Jurkat, Clone E6-1 (cell line): Measurements from ENCODE around the gene FZD8. TPM values are rescaled to one million over a fixed set of nuclear protein-coding genes. Genes with fewer than 3 reads are reported as not detected.
"Not testable (repeated sequence)": the region's sequence is repeated elsewhere in the genome, so short reads cannot be mapped to it uniquely, and the experiment has no call there.

Experiments
- DNase-seq: peaks from one replicate; pipeline ENCODE4 v3.0.0-alpha.2; 2011; ENCODE audit warnings: low read depth, low spot score
- H3K4me3 ChIP-seq: 2 replicates; pipeline ENCODE4 v1.5.1; 2011; ENCODE audit warnings: mild to moderate bottlenecking, low read length, control low read depth, moderate library complexity
- polyA plus RNA-seq: library from polyadenylated mRNA; unstranded; fragments of >200 nt; gene quantifications from one replicate; pipeline ENCODE4 v1.2.1, GENCODE V29; 2012; ENCODE audit warnings: missing spikeins; ENCODE audit not compliant: insufficient read length, insufficient read depth

The FZD8 gene
- 1.7 TPM for polyA plus RNA-seq

DNA sequence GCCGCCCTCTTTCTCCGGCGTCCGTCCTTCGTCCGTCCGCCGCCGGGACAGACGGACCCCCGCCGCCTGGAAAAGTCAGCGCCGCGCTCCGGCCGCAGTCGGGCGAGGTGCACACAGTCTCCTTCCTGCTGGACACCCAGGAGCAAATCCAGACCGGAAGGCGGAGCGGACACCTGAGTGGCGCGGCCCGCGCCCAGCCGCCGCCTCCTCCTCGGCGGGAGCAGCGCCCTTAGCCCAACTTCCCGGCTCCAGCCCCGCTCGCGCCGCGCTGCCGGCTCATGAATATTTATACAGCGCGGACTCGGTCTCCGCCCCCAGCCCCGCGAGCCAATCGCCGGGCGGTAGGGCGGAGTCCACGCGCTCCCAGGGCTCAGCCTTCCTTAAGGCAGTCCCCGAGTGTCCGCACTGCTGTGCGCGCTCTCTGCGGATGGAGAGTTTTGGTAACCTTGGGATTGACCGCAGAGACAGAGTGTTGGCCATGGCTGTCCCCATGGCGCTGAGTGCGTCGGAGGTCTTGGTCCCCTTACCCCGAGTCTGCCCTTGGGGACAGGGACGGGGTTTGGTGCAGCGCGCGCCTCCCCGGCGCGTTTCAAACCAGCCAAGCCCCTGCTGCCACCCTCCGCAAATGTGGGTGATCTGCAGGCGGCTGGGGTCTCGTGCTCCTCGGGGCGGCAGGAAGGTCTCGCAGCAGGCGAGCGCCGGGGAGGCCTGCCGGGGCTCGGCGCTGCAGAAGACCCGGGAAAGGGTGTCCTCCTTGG lies at the start of gene FZD8:
Gene FZD8 (minus strand): TSS at position 262 of the 758 bp plus-strand sequence. CDS start 867 bp downstream, outside the sequence.
- peak within 1 kb of the TSS; percentile 54 for H3K4me3 ChIP-seq
- peak; percentile 61 for DNase-seq

GRCh38 chr10:35691522-35692236 lies 49.6 kb upstream of the FZD8 start:
- no peak overlapping the region for H3K4me3 ChIP-seq
- no peak for DNase-seq

GRCh38 chr10:35690534-35690933 lies 48.4 kb upstream of the FZD8 start:
- no peak overlapping the region for H3K4me3 ChIP-seq
- DNase-seq: no peak

DNA sequence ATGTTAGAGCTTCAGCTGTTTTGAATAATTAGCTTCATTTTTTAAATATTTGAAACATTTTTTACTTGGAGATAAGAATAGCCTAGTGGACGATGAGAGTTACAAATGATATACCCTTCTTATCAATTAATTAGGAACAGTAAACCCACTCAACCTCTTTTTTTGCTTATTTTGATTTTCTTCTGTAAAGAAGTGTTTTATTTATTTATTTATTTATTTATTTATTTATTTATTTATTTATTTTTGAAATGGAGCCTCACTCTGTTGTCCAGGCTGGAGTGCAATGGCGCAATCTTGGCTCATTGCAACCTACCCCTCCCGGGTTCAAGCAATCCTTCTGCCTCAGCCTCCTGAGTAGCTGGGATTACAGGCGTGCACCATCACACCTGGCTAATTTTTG lies 43.8 kb upstream of the FZD8 start:
- DNase-seq, H3K4me3 ChIP-seq: not testable (repeated sequence)

- no peak overlapping the region for H3K4me3 ChIP-seq
- DNase-seq: no peak
These were observed 43.3 kb upstream of the FZD8 start for GRCh38 chr10:35685402-35685801.

GRCh38 chr10:35684586-35684985 lies 42.5 kb upstream of the FZD8 start:
- no peak for DNase-seq
- H3K4me3 ChIP-seq: no peak overlapping the region

DNA sequence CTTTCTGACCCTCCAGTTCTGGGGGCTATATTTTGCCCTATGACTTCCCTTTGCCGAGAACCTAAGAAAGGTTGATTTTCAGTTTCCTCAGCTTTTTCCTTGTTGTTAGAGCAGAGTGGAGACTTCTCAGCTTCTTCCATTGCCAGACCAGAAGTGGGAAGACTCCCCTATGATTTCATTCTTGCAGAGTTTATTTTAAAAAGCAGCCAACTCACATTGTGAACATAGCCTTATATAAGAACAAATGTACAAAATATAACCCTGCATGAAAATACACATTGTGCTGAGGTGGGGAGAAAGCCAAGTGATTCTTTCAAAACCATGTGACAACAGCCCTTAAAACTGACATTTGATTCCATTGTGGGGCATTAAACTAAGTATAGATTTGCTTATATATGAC lies 33.8 kb upstream of the FZD8 start:
- H3K4me3 ChIP-seq: no peak overlapping the region
- no peak for DNase-seq

DNA sequence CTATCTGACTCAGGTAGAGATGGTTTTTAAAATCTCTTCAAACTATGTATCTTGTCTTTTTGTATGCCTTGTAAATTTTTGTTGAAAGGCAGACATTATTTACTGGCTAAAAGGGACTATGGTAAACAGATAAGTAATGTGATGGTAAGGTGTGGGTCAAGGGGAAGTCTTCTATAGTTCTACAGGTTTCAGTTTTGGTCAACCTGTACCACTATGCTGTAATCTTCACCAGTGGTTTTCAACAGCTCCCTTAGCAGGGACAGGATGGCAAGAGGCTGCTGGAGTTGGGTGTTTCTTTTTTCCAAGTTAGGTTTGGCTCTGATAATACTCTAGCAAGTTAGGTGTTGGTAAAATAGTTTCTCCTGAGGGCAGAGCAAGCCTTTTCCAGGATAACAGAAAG lies 32.7 kb upstream of the FZD8 start:
- no peak overlapping the region for H3K4me3 ChIP-seq
- DNase-seq: no peak

DNA sequence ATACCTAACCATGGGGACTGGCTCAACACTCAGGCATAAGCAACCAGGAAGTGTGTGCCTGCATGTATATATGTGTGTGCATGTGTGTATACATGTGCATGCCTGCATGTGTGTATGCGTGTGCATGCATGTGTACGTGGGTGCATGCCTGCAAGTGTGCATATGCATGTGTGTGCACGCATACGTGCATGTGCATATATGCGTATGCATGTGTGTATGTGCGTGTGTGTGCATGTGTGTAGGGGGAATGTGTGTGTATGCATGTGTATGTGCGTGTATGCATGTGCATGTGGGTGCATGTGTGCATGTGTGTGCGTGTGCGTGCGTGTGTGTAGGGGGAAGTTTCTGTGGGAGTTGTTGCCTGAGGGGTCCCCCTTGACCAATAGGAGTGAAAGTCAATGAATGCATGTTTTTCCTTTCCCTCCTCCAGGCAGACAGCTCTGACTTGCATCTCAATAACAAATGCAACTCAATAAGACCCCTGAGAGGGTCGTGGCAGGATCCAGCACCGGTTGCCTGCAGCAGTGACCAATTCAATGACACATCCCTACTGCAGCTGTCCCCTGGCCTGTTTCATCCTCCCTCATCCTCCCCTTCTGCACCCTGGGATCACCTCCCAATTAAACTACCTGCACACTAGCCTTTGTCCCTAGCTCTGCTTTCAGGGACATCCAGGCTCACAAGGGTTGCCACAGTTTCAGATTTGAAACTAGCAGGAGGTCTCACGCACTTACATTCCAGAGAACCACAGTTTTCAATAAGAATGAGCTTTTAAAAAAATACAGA lies 27.0 kb upstream of the FZD8 start:
- DNase-seq: no peak

DNA sequence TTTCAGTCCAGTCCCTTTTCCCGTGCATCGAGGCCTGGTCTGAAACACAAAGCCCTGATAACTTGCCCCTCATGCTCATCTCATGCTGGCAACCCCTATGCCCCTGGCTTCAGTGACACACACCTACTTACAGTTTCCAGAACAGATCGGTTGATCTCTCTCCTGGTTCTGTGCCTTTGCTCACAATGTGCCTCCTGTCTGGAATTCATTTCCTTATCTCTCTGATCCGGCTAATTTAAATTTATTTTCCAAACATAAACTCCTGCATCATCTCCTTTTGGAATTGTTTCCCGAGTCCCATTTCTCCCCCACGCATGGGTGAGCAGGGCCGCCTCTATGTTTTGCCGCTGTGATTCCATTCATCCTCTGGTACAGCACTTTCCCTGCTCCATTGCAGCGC lies 25.9 kb upstream of the FZD8 start:
- DNase-seq: no peak
- no peak overlapping the region for H3K4me3 ChIP-seq

More for the DNA sequence above, 27.0 kb upstream of the FZD8 start:
- H3K4me3 ChIP-seq: no peak overlapping the region

DNA sequence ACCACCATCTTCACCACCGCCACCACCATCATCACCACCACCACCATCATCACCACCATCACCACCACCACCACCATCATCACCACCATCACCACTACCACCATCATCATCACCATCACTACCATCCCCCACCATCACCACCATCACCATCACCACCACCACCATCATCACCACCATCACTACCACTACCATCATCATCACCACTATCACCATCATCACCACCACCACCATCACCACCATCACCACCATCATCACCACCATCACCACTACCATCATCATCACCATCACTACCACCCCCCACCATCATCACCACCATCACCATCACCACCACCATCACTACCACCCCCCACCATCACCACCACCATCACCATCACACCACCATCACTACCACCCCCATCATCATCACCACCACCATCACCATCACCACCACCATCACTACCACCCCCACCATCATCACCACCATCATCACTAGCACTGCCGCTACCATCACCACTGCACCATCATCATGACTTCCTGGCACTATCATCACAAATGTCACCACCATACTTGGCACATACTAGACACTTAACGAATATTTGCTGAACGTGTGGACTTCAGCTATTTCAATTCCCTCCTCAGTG lies 25.3 kb upstream of the FZD8 start:
- H3K4me3 ChIP-seq: no peak overlapping the region
- DNase-seq: no peak

DNA sequence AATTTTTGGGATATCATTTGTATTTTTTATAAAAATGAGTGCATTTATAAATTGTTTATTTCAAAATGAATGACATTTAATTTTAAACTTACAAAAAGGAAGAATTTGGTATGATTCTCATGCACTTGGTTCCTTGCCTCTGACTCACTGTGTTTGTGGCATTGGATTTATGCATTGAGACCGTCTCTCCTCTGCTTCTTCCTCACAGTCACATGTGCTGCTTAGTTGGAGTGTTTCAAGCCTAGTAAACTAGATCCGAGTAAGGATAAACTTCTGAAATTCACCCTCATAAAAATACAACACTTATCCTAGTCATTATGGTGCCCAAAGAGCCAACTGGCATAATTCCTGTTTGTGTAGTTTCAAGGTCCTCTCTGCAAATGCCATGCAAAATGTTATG lies 19.1 kb upstream of the FZD8 start:
- DNase-seq: no peak
- no peak overlapping the region for H3K4me3 ChIP-seq

- no peak for DNase-seq
- no peak overlapping the region for H3K4me3 ChIP-seq
These were observed 17.4 kb upstream of the FZD8 start for GRCh38 chr10:35659456-35659855.

DNA sequence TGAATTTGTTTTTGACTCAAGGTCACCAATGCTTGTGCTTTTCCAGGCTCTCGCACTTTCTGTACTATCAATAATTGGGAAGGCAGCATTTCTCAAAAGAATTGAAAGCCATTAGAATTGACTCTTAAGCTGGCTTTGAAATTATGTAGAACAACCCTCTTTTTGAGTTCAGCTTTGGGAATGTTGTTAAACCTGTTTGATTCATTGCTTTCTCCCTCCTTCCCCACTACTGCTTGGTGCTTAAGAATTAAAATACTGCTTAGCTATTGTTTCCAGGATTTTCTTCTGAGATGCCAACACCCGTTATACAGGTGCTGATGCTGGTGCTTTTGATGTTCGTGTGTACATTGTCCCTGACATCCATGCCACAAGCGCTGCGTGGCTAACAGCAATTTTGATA lies 15.5 kb upstream of the FZD8 start:
- no peak overlapping the region for H3K4me3 ChIP-seq
- DNase-seq: no peak

GRCh38 chr10:35652824-35653223 lies 10.7 kb upstream of the FZD8 start:
- DNase-seq: no peak

GRCh38 chr10:35650894-35651293 lies 8.8 kb upstream of the FZD8 start:
- no peak for DNase-seq
- no peak overlapping the region for H3K4me3 ChIP-seq

More at GRCh38 chr10:35652824-35653223, 10.7 kb upstream of the FZD8 start:
- H3K4me3 ChIP-seq: no peak overlapping the region

DNA sequence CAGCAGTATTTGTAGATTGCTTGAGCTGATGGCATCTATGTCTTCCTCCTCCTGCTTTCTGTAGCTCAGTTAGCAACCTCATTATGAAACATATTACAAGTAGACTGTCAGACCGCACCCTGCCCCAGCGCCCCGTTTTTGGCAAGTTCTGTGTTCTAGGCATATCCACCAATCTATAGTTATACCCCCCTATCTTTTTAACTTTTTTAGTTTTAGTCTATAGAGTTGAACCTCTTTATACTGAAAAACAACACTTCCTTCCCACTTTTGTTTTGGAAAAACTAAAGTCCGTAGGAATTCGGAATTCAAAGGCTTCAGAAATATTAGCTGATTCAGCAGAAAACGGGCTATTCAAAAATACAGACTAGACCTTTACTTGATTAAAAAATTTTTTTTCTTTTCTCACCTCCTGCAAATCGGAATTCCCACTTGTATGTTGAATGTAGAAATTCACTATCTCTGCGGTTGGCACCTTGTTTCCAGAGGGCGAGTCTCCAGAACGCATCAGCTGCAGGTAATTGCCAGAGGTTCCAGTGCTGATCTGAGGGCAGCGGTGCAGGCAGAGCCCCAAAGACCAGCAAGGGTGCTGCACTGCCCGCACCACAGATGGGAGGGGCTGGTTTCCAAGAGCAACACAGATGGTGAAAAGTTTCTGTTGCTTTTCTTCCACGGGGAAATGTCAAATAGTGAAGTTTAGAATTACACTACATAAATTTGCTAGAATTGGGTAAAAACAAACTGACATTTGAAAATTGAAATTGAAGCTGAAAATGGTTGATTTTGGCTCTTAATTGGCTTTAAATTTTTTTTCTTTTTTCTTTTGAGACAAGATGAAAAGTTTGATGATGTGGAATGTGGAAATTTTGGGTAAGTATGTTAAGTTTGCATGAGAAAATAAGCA lies 2.2 kb upstream of the FZD8 start:
- no peak overlapping the region for H3K4me3 ChIP-seq
- no peak for DNase-seq
